Epithelial cell of esophagus (primary cell): ENCODE results near the gene PHETA1.

ENCODE experiments used
- DNase-seq: peaks from one replicate; pipeline ENCODE4 v3.0.0; 2010; ENCODE audit warnings: low read depth
- H3K4me3 ChIP-seq: 2 replicates; pipeline ENCODE4 v1.5.1; 2011; ENCODE audit warnings: mild to moderate bottlenecking, low read length, control low read depth
- CTCF ChIP-seq: IDR thresholded peaks from 2 replicates; pipeline ENCODE4 v1.5.1; 2011; ENCODE audit warnings: low read depth, mild to moderate bottlenecking, low read length, control low read depth, inconsistent platforms; ENCODE audit not compliant: insufficient read depth; ENCODE audit errors: missing control alignments

PHETA1 gene

GRCh38 chr12:111408686-111409402, 39.9 kb upstream of the PHETA1 start:
- TF ChIP-seq CTCF: no peak
- no peak overlapping the region for H3K4me3 ChIP-seq
- no peak for DNase-seq

- no peak overlapping the region for H3K4me3 ChIP-seq
Measured at GRCh38 chr12:111408116-111408440, 39.2 kb upstream of the PHETA1 start.

GRCh38 chr12:111407377-111408115, 38.7 kb upstream of the PHETA1 start:
- TF ChIP-seq CTCF: no peak
- DNase-seq: no peak
- no peak overlapping the region for H3K4me3 ChIP-seq

More at GRCh38 chr12:111408116-111408440, 39.2 kb upstream of the PHETA1 start:
- no peak for TF ChIP-seq CTCF
- DNase-seq: no peak

- no peak for TF ChIP-seq CTCF
- no peak for DNase-seq
- H3K4me3 ChIP-seq: peak overlapping the region; percentile 60
Measured at GRCh38 chr12:111406474-111407376, 37.8 kb upstream of the PHETA1 start.

- H3K4me3 ChIP-seq: peak within 1 kb of the TSS; percentile 63
- no peak for TF ChIP-seq CTCF
- peak; percentile 60 for DNase-seq
Measured at GRCh38 chr12:111405859-111406473, 37.1 kb upstream of the PHETA1 start, which contains the start of gene SH2B3. Gene SH2B3 (plus strand): TSS chr12:111405923. CDS start chr12:111418146, 12,223 bp downstream.

GRCh38 chr12:111405149-111405858, 36.4 kb upstream of the PHETA1 start:
- peak; percentile 2 for TF ChIP-seq CTCF

More at GRCh38 chr12:111405149-111405858, 36.4 kb upstream of the PHETA1 start:
- DNase-seq: peak; percentile 82
- peak overlapping the region; percentile 63 for H3K4me3 ChIP-seq
